NCI-H187 (cell line): Measurements from ENCODE around the gene VTI1A.
"Not testable (repeated sequence)": the region's sequence is repeated elsewhere in the genome, so short reads cannot be mapped to it uniquely, and the experiment has no call there.

ENCODE experiments used
- DNase-seq, 2 experiments: peaks; one replicate each; lab custom pipeline; 2025; lab: John Stamatoyannopoulos, UW

The VTI1A gene

GRCh38 chr10:112723876-112724275, 276.9 kb downstream of the VTI1A start:
- no peak for DNase-seq

GRCh38 chr10:112724404-112724991, 277.5 kb downstream of the VTI1A start:
- DNase-seq = no peak

DNA sequence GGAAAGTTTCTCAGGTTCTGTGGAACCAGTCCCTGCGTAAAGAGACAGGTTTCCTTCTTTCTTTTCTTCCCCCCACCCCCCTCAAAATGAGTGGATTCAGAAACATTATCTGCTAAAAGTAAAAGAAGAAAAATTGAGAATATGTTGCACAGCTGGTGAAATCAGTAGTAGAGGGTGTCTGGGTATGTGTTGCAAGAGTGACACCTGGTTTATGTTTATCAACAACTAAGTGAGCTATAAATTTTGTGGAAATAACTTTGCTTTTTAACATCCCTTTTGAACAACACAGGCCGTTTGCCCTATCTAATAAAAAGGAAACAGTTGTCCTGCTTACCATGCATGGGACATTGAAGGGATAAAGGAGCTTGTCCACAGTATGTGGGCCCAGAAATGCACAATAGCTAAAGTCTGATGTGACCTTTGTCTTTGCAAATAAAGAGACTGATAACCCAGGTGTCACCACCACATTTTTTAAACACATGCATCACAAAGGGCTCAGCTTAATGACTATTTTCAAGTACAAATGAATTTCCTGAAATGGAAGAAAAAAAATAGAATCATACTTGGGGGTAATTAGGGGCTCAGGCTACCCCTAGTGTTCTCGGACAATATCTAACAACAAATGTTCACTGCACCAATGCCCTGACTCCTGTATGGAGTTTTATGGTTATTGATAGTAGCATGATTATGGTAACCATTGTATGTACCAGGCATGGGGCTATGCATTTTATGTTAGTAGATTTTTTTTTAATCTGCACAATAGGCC, 281.3 kb downstream of the VTI1A start:
- no peak for DNase-seq

GRCh38 chr10:112728997-112729396, 282.0 kb downstream of the VTI1A start:
- no peak for DNase-seq

- DNase-seq = not testable (repeated sequence)
These were observed 284.4 kb downstream of the VTI1A start for GRCh38 chr10:112731450-112731849.

DNA sequence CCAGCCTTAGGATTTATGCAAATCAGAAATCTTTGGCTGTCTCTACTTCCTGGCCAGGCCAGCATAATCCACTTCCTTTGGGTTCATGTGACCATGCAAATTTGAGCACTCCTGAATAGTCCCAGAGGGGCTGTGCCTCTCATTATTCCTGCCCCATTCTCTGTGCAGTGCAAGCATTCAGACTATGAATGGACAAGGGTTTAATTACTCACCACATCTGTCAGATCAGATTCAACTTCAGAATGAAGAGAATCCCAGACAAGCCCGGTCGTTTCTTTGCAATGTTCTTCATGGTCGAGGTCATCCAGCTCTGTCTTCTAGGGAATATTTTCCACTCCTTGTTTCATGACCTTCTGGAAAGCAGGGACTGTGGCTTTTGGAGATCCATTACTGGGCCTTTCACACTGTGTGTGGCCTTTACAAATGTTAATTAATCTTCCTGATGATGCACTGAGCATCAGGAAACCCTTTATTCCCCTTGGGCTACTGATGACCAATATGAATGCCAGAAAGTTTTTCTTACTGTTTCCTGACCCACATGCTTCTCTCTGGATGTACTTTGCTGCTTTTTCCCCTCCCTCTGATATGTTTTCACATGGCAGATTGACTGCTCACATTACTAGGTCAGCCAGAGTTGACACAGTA, 285.4 kb downstream of the VTI1A start:
- DNase-seq = peak in 1 of 2 experiments; percentile 28

GRCh38 chr10:112735041-112735695, 288.2 kb downstream of the VTI1A start:
- DNase-seq = no peak

DNA sequence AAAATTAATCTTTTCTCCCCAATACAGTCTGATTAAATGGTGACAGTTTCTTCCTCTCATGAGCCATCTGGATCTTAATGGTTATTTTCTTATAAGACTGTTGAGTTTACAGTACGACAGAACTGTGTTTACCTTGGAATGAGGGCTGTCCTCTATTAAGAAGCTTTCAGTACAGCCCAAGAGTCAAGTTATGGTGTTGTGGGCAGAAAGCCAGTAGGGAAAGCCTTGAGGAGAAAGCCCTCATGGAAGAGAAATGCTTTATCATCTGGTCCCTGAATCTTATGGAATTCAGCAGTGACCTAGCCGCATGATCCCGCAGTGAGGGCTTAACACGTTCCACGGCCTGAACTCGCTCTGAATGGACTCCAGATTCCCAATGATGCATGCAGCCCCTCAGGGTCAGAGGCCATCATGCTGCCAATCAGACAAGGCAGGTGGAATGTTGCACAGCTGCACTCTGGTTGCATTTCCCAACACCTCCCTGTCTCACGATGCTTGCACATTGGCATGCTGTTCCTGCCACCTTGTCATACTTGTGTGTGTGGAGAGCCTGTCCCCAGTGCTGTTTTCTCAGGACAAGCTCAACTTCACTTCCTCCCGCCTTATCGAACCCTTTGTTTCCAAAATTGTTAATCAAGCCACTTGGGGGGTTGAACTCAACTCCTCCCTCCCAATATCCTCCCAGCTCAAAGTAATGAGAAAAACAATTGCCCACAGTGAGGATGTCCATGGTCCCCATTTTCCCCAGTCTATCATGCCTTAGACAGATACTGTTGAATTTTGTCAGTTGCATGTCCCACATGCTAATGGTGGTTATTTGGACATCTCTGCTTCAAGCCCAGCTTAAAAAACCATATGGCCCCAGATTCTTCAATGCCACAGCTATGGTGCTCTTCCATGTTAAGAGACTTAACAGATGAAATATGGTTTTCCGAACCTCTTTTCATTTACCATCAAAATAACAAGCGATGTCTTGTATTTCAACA, 291.9 kb downstream of the VTI1A start:
- DNase-seq = no peak

- DNase-seq = no peak
These were observed 292.8 kb downstream of the VTI1A start for GRCh38 chr10:112739592-112740353.

DNA sequence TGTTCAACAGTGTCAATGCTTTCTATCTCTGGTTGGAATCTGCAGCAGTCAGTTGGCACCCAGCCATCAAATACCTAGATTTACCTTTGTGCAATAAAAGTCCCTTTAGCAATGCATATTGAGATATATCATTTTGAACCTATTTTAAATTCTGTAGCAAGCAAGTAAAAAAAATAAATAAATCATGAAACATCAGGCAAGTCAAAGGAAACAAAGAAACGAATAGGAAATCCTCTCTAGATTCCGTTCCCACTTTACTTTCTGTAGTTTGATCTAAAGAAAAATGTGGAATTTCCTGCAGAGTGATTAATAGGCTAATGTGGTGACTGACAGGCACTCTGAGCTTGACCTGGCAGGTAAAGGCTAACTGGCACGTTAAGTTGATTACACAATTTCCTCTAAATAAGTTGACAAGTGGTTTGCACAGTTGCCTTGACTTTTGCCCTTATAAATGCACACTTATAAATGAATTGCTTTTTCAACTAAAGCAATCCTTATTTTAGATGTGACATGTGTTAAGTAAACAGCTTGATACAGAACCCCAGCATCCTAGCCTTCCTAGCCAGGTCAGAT, 294.9 kb downstream of the VTI1A start:
- no peak for DNase-seq

DNA sequence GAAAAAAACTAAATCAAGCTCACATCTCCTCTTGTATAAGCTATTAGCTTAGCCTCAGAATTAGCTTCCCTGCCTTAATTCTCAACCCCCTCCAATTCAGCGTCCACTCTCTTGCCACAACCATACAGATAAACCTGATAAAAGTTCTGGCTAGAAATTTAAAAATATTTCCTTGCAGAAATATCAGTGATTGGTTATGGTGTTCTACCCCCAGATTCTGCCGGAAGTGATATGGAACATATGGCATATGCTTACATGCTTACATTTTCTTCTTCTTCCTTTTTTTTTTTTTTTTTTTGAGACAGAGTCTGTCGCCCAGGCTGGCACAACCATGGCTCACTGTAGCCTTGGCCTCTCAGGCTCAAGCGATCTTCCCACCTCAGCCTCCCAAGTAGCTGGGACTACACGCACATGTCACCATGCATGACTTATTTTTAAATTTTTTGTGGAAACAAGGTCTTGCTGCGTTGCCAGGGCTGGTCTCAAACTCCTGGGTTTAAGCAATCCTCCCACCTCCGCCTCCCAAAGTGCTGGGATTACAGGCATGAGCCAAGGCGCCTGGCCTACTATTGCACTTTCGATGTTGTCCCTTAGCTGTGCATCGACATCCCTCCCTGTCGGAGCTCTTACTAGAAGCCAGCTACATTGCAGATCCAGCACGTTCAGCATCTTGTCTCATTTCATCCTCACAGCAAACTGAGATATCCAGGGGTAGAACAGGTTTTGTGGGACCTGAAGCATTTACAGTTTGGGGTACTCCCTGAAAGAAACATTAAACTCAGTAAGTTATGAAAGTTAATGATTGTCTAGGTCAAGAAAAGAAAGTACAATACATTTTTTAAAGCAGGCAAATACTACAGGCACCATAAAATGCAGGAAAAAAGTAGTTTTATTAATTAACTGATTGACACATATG, 297.4 kb downstream of the VTI1A start:
- DNase-seq = no peak

DNA sequence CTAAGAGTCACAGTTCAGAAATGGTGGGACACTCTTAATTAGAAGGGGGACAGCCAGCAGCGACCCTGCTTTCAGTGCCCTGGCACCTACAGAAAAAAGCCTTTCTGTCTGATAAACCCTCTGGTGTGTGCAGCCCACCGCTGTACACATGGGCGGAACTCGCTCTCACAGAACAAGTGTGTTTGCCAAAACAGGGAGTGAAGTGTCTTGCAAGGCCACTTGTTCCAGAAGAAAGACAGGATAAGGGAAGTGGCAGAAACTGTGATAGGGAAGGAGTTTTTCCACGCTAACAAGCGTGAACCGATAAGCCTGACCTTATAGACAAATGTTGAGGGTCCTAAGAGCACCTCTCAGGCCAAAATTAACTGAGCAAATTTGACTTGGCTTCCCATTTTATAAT, 299.3 kb downstream of the VTI1A start:
- no peak for DNase-seq

GRCh38 chr10:112750427-112751167, 303.6 kb downstream of the VTI1A start:
- DNase-seq = no peak

DNA sequence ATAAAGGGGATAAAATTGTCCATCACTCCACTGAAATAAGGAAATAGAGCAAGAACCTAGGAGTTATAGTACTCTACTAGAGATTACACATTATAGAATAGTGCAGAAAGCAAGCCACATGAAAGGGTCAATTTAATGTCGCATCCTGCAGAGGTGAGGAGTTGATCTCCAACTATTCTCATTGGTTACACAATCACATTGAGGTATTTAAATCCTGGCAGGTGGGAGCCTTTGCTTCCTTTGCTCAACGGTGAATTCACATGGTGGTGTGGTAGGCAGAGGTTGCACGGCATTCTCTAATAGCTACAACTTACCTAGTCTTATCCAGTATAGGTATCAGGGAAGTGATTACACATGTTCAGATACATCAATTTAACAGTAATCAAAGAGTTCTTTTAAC, 304.6 kb downstream of the VTI1A start:
- no peak for DNase-seq

DNA sequence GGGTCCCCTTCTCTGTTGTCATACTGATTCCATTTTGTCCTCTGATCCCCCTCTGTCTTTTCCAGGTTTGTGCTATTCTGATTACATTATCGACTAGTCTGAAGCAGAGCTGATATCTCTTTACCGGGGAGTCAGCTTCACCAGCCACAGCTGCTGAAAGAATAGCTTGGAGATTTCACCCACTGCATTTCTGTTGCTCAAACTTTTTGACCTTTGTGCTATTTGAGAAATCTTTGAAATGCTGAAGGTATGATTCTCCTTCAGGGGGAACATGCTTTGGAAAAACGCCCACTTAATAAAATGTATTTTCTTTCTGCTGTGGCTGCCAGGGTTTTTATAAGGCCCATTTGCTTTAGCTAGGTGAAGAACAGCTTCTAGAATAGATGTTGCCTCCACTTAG, 305.3 kb downstream of the VTI1A start:
- no peak for DNase-seq

DNA sequence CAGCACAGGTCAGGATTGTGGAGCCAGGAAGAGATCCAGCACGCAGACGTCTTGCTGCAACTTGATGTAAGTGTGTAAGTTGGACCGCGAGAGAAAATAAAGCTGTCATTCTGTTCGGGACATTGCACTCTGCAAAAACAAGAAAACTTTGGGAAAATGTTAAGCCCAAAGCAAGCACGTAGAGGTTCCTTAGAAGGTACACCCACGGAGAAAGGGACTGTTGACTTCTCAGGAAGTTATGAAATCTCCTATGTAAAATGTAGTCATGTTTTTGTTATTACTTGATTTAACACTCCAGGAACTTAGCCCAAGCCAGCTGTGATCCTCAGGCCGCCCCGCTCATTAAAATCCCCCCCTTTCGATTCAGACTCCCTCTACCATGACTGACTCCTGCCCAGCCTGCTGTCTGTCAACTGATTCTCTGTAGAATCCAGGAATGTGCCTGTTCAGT, 307.0 kb downstream of the VTI1A start:
- no peak for DNase-seq

GRCh38 chr10:112755446-112756234, 308.6 kb downstream of the VTI1A start:
- DNase-seq = no peak

DNA sequence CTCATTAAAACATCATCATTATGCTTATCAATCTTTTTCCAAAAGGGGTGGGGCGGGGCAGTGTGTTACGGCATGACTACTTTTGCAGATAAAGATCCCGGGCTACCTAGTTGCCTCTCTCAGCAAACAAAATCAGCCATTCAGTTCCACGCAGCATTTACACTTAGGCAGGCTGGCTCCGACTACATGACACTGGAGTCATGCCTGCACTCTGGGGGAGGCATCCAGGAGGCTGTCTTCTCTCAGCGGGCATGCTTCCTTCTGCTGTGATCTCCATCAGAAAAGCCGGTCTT, 309.2 kb downstream of the VTI1A start:
- no peak for DNase-seq
